ENCODE data around the gene PXMP4. TPM values are rescaled to one million over a fixed set of nuclear protein-coding genes. Genes with fewer than 3 reads are reported as not detected.

PXMP4 gene
- total RNA-seq, 3 donors from 2014 or later: 7.9 to 14.3 (median 9.1) TPM

DNA sequence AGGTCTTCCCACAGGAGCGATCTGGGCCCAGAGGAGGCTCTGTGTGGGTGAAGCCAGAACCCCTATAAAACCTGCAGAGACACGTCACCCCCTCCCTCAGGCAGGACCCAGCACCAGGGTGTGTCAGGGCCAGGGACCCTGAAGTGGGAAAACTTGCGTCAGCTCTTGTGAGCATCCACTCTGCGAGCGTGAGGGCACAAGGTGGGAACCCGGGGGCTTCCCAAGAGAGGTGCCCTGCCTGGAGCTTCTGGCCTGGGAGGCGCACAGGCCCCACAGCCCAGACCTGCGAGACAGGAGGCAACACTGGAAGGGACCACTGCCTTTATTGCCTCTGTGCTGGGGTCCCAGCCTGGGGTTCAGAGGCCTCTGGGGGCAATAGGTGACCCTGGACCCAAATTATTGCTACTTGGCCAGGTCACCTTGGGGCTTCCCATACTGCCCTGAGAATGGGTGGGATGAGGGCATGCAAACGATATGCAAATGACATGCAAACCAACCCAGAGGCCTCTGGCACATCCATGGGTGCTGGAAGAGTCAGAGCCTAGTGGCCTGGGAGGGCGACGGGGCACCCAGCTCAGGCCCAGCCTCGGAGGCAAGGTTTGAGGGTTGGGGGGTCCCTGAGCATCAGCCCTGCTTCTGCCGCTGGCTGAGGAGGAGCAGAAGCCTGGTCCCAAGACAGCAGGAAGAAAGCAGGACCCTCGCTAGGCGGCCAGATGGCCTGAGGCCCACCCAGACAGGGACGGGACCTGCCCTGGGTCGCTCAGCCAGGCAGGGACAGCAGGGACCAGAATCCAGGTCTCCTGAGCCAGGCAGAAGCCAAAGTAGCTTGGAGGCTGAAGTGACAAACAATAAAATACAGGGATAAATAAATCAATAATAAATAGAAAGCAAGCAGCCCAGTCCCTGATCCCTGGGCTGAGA lies 63.1 kb downstream of the PXMP4 start:
- H3K36me3 ChIP-seq: no peaks in the 10 kb centered on the region
- no peaks in the 10 kb centered on the region for H3K9me3 ChIP-seq
- no peak overlapping the region for H3K27ac ChIP-seq
- no peak for DNase-seq (ENCODE audit: low spot score in 2 of 2)
- intact Hi-C loops (cut with DNase I; ENCODE audit: low total_unique reads): loop anchor here (10.0 kb wide), 1 partner anchor 192 kb away; no protein-coding TSS in a partner anchor
- no peaks in the 10 kb centered on the region for H3K4me1 ChIP-seq
- H3K27me3 ChIP-seq: no peaks in the 10 kb centered on the region
- H3K4me3 ChIP-seq: no peak overlapping the region
- TF ChIP-seq CTCF (IDR thresholded peaks at IDR 0.05) (no peak), POLR2A (IDR thresholded peaks at IDR 0.05) (no peak), POLR2AphosphoS5 (IDR thresholded peaks at IDR 0.05) (no peak)

GRCh38 chr20:33656010-33656782 lies 63.9 kb downstream of the PXMP4 start:
- no peak overlapping the region for H3K4me3 ChIP-seq
- H3K27me3 ChIP-seq: no peaks in the 10 kb centered on the region
- no peaks in the 10 kb centered on the region for H3K36me3 ChIP-seq
- H3K27ac ChIP-seq: no peak overlapping the region
- H3K9me3 ChIP-seq: no peaks in the 10 kb centered on the region
- no peaks in the 10 kb centered on the region for H3K4me1 ChIP-seq
- intact Hi-C loops (cut with DNase I; ENCODE audit: low total_unique reads): loop anchor here (10.0 kb wide), 1 partner anchor 191 kb away; no protein-coding TSS in a partner anchor
- no peak for TF ChIP-seq POLR2AphosphoS5 (IDR thresholded peaks at IDR 0.05)
- no peak for TF ChIP-seq POLR2A (IDR thresholded peaks at IDR 0.05)
- no peak for TF ChIP-seq CTCF (IDR thresholded peaks at IDR 0.05)
- DNase-seq (ENCODE audit: low spot score in 2 of 2): no peak

DNA sequence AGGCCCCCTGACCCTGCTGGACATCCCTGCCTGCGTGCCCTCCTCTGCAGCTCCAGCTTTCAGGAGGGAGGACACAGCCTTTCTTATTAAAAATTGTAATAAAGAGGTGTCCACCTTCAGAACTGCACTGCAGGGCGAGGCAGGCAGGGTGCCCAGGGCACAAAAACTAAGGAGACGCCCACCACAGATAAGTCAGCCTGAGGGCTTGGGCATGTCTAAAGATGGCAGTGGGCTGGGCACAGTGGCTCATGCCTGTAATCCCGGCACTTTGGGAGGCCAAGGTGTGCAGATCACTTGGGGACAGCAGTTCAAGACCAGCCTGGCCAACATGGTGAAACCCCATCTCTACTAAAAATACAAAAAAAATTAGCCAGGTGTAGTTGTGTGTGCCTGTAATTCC lies 64.9 kb downstream of the PXMP4 start:
- H3K27me3 ChIP-seq: no peaks in the 10 kb centered on the region
- no peak overlapping the region for H3K4me3 ChIP-seq
- H3K36me3 ChIP-seq: no peaks in the 10 kb centered on the region
- no peak overlapping the region for H3K27ac ChIP-seq
- H3K9me3 ChIP-seq: no peaks in the 10 kb centered on the region
- intact Hi-C loops (cut with DNase I; ENCODE audit: low total_unique reads): loop anchor here (10.0 kb wide), 1 partner anchor 190 kb away; no protein-coding TSS in a partner anchor
- no peak for DNase-seq (ENCODE audit: low spot score in 2 of 2)
- H3K4me1 ChIP-seq: no peaks in the 10 kb centered on the region
- TF ChIP-seq POLR2A (IDR thresholded peaks at IDR 0.05) (no peak), POLR2AphosphoS5 (IDR thresholded peaks at IDR 0.05) (no peak), CTCF (IDR thresholded peaks at IDR 0.05) (no peak)

DNA sequence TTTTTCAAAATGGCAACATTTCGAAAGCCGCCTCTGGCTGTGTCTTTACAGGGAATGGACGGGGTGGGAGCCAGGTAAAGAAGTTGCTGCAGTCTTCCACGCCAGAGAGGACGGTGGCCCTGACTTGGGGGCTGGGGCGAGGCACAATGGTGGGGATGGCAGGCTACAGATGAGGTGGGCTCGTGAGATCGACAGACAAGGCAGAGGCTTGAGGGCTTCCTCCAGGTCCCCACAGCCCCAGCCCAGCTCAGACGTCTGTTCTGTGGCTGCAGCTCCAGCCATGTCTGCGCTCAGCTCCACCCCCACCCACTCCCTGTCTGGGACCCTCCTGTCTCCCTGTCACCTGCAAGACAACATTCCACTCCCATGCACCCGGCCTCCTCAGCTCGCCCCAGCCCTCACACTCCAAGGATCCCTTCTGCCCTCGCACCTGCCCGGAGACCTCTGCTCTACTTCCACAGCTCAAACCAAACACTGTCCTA lies 65.4 kb downstream of the PXMP4 start:
- no peak for DNase-seq (ENCODE audit: low spot score in 2 of 2)
- Histone ChIP-seq H3K4me3 (no peak overlapping the region), H3K4me1 (no peaks in the 10 kb centered on the region), H3K36me3 (no peaks in the 10 kb centered on the region), H3K27ac (peak overlapping the region; percentile 50 to 58), H3K27me3 (no peaks in the 10 kb centered on the region), H3K9me3 (no peaks in the 10 kb centered on the region)
- TF ChIP-seq CTCF (IDR thresholded peaks at IDR 0.05): no peak
- no peak for TF ChIP-seq POLR2AphosphoS5 (IDR thresholded peaks at IDR 0.05)
- TF ChIP-seq POLR2A (IDR thresholded peaks at IDR 0.05): no peak
- intact Hi-C loops (cut with DNase I; ENCODE audit: low total_unique reads): loop anchor here (10.0 kb wide), 1 partner anchor 190 kb away; no protein-coding TSS in a partner anchor
